OCI-LY3 (cell line): ENCODE data around the gene WFDC10A.

ENCODE experiments used
- H2AFZ ChIP-seq: fragments of 200-600, 300-600 bp; shearing (Covaris generic); 2 replicates; pipeline ENCODE4 v1.6.0; 2014; ENCODE audit warnings: antibody characterized with exemption, low read depth, low read length
- H3K27ac ChIP-seq: fragments of 200-600, 300-600 bp; sonication (generic); 2 replicates; pipeline ENCODE4 v1.5.1; 2014; ENCODE audit warnings: mild to moderate bottlenecking, low read length, moderate library complexity, mixed read lengths
- H3K27me3 ChIP-seq: fragments of 200-600, 300-600 bp; sonication (generic); 2 replicates; pipeline ENCODE4 v1.6.1; 2014; ENCODE audit warnings: low read depth, low read length, mixed read lengths
- H3K36me3 ChIP-seq: fragments of 200-600, 300-600 bp; sonication (generic); replicated peaks from 2 replicates; pipeline ENCODE3; 2014; ENCODE audit warnings: low read depth, low read length, mixed read lengths
- H3K4me1 ChIP-seq: fragments of 300-600, 200-600 bp; sonication (generic); 2 replicates; pipeline ENCODE4 v1.6.1; 2014; ENCODE audit warnings: low read length, mixed read lengths
- H3K4me2 ChIP-seq: fragments of 200-600, 300-600 bp; sonication (generic); 2 replicates; pipeline ENCODE4 v1.6.1; 2014; ENCODE audit warnings: low read length, mixed read lengths
- H3K4me3 ChIP-seq: fragments of 300-600, 200-600 bp; sonication (generic); 2 replicates; pipeline ENCODE4 v1.5.1; 2014; ENCODE audit warnings: antibody characterized with exemption, mild to moderate bottlenecking, low read length, moderate library complexity
- H3K79me2 ChIP-seq: fragments of 300-600, 200-600 bp; shearing (Covaris generic); 2 replicates; pipeline ENCODE4 v1.6.1; 2014; ENCODE audit warnings: mild to moderate bottlenecking, low read length, mixed read lengths
- H3K9ac ChIP-seq: fragments of 300-600, 200-600 bp; shearing (Covaris generic); 2 replicates; pipeline ENCODE4 v1.6.0; 2014; ENCODE audit warnings: mild to moderate bottlenecking, low read length, moderate library complexity
- H3K9me3 ChIP-seq: fragments of 200-600, 300-600 bp; shearing (Covaris generic); 2 replicates; pipeline ENCODE4 v1.6.1; 2014; ENCODE audit warnings: low read length, mixed read lengths; ENCODE audit not compliant: insufficient read depth
- H4K20me1 ChIP-seq: fragments of 200-600, 300-600 bp; sonication (generic); 2 replicates; pipeline ENCODE4 v1.6.1; 2016; ENCODE audit warnings: low read length, mixed read lengths; ENCODE audit not compliant: insufficient read depth
- CTCF ChIP-seq: fragments of 200-600, 300-600 bp; sonication (generic); IDR thresholded peaks from 2 replicates; pipeline ENCODE4 v1.5.1; 2014; ENCODE audit warnings: antibody characterized with exemption, low read length, low read depth
- EZH2phosphoT487 ChIP-seq: fragments of 200-600 bp; shearing (Covaris generic); IDR thresholded peaks from 2 replicates; pipeline ENCODE4 v1.6.1; 2018; ENCODE audit warnings: antibody characterized with exemption, mixed run types, low read depth

The WFDC10A gene

GRCh38 chr20:45617591-45617990 is 11.9 kb upstream of the WFDC10A start:
- H3K27ac ChIP-seq, result no peak overlapping the region
- H4K20me1 ChIP-seq, result no peaks in the 10 kb centered on the region
- peaks cover 45% of the 10 kb centered on the region for H3K27me3 ChIP-seq
- no peaks in the 10 kb centered on the region for H3K36me3 ChIP-seq
- no peak overlapping the region for H2AFZ ChIP-seq
- no peaks in the 10 kb centered on the region for H3K9me3 ChIP-seq
- no peak for TF ChIP-seq EZH2phosphoT487
- TF ChIP-seq CTCF, result no peak
- H3K4me1 ChIP-seq, result no peaks in the 10 kb centered on the region
- H3K79me2 ChIP-seq, result no peaks in the 10 kb centered on the region
- H3K4me3 ChIP-seq, result no peak overlapping the region
- no peak overlapping the region for H3K4me2 ChIP-seq
- H3K9ac ChIP-seq, result no peak overlapping the region

- Histone ChIP-seq H3K36me3 (no peaks in the 10 kb centered on the region), H3K9me3 (no peaks in the 10 kb centered on the region), H3K9ac (no peak overlapping the region), H3K4me2 (no peak overlapping the region), H4K20me1 (no peaks in the 10 kb centered on the region), H3K4me3 (no peak overlapping the region), H2AFZ (no peak overlapping the region), H3K4me1 (no peaks in the 10 kb centered on the region), H3K27ac (no peak overlapping the region), H3K27me3 (peaks cover 12% of the 10 kb centered on the region; the same call in 1 of the 2 replicates), H3K79me2 (no peaks in the 10 kb centered on the region)
- no peak for TF ChIP-seq CTCF
Measured at GRCh38 chr20:45621593-45621992, 7.9 kb upstream of the WFDC10A start.

- H3K79me2 ChIP-seq, result no peaks in the 10 kb centered on the region
- H3K4me3 ChIP-seq, result no peak overlapping the region
- no peaks in the 10 kb centered on the region for H4K20me1 ChIP-seq
- H2AFZ ChIP-seq, result no peak overlapping the region
- no peaks in the 10 kb centered on the region for H3K9me3 ChIP-seq
- H3K36me3 ChIP-seq, result no peaks in the 10 kb centered on the region
- H3K4me1 ChIP-seq, result no peaks in the 10 kb centered on the region
- no peak for TF ChIP-seq EZH2phosphoT487
- no peak for TF ChIP-seq CTCF
- no peak overlapping the region for H3K4me2 ChIP-seq
- peaks cover 30% of the 10 kb centered on the region for H3K27me3 ChIP-seq
- H3K27ac ChIP-seq, result no peak overlapping the region
- no peak overlapping the region for H3K9ac ChIP-seq
Measured at GRCh38 chr20:45626540-45626939, 3.0 kb upstream of the WFDC10A start.

GRCh38 chr20:45630371-45630770 is 832 bp downstream of the WFDC10A start:
- no peak for TF ChIP-seq CTCF
- TF ChIP-seq EZH2phosphoT487, result no peak
- Histone ChIP-seq H3K9me3 (no peaks in the 10 kb centered on the region), H3K9ac (no peak overlapping the region), H3K27me3 (peaks cover 45% of the 10 kb centered on the region), H2AFZ (no peak overlapping the region), H3K27ac (no peak overlapping the region), H3K4me2 (no peak overlapping the region), H4K20me1 (no peaks in the 10 kb centered on the region), H3K79me2 (no peaks in the 10 kb centered on the region), H3K36me3 (no peaks in the 10 kb centered on the region), H3K4me3 (no peak overlapping the region), H3K4me1 (no peaks in the 10 kb centered on the region)
